GM21367 (cell line): ENCODE data around the gene ME3.

Experiments used
- ATAC-seq: cut with Tn5 transposase; IDR thresholded peaks from one replicate; pipeline ENCODE4 v1.9.1; 2021; ENCODE audit not compliant: unreplicated experiment

The ME3 gene

GRCh38 chr11:86693518-86693917 lies 21.1 kb upstream of the ME3 start:
- ATAC-seq = no peak

- no peak for ATAC-seq
Measured at GRCh38 chr11:86692746-86693145, 20.3 kb upstream of the ME3 start.

GRCh38 chr11:86692317-86692716 lies 19.9 kb upstream of the ME3 start:
- ATAC-seq = no peak

GRCh38 chr11:86688398-86689179 lies 16.2 kb upstream of the ME3 start:
- ATAC-seq = peak; percentile 86

- ATAC-seq = no peak
Measured at GRCh38 chr11:86687185-86687778, 14.9 kb upstream of the ME3 start.

- ATAC-seq = no peak
Measured at GRCh38 chr11:86686531-86686930, 14.1 kb upstream of the ME3 start.

- no peak for ATAC-seq
Measured at GRCh38 chr11:86681483-86681756, 9.0 kb upstream of the ME3 start.

GRCh38 chr11:86680716-86681482 lies 8.5 kb upstream of the ME3 start:
- no peak for ATAC-seq

- ATAC-seq = no peak
Measured at GRCh38 chr11:86678823-86679222, 6.4 kb upstream of the ME3 start.

GRCh38 chr11:86678296-86678695 lies 5.9 kb upstream of the ME3 start:
- ATAC-seq = no peak

- no peak for ATAC-seq
Measured at GRCh38 chr11:86676533-86677154, 4.2 kb upstream of the ME3 start.

GRCh38 chr11:86676010-86676409 lies 3.6 kb upstream of the ME3 start:
- no peak for ATAC-seq

- ATAC-seq = no peak
Measured at GRCh38 chr11:86675017-86675416, 2.6 kb upstream of the ME3 start.

GRCh38 chr11:86673872-86674750 lies 1.7 kb upstream of the ME3 start:
- no peak for ATAC-seq

GRCh38 chr11:86673055-86673843 lies 833 bp upstream of the ME3 start:
- no peak for ATAC-seq

- ATAC-seq = no peak
Measured at GRCh38 chr11:86671531-86672006, 847 bp downstream of the ME3 start.

- ATAC-seq = no peak
Measured at GRCh38 chr11:86670911-86671310, 1.5 kb downstream of the ME3 start.

- no peak for ATAC-seq
Measured at GRCh38 chr11:86670181-86670580, 2.2 kb downstream of the ME3 start.

- no peak for ATAC-seq
Measured at GRCh38 chr11:86669424-86669823, 3.0 kb downstream of the ME3 start.

GRCh38 chr11:86668929-86669328 lies 3.5 kb downstream of the ME3 start:
- ATAC-seq = no peak
